Activated CD4-positive, alpha-beta T cell treated with anti-CD3 and anti-CD28 coated beads, Interleukin-2, Interleukin-4, amounts not matched to agents 100 ng/mL and 50 ng/mL, durations not matched to agents 16 hours and 8 hours (primary cell): ENCODE measurements around the gene ATE1.
"Not testable (repeated sequence)": the region's sequence is repeated elsewhere in the genome, so short reads cannot be mapped to it uniquely, and the experiment has no call there.

Source experiments
- DNase-seq: peaks from one replicate; pipeline ENCODE4 v3.0.0-alpha.2; 2020; ENCODE audit warnings: low spot score

Gene ATE1

DNA sequence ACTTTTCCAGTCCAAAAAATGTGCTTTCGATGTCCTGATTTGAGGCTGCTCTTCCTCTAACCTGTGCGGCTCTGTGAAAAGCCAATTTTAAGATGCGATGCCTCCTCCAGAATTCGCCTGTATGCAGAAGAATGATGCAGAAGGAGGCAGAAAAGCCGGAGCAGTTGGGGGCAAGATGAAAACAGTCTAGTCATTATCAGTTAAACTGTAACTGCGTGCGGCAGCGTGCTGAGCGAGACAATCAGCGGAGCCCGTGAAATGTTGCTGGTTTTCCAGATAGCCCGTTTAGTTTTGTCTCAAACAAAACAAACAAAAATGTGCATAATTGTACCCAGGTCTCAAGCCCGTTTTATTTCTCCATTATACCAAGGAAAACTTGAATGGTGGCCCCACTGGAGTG, 192.6 kb downstream of the ATE1 start:
- DNase-seq, result no peak

GRCh38 chr10:121734589-121735045, 193.2 kb downstream of the ATE1 start:
- peak; percentile 9 for DNase-seq

DNA sequence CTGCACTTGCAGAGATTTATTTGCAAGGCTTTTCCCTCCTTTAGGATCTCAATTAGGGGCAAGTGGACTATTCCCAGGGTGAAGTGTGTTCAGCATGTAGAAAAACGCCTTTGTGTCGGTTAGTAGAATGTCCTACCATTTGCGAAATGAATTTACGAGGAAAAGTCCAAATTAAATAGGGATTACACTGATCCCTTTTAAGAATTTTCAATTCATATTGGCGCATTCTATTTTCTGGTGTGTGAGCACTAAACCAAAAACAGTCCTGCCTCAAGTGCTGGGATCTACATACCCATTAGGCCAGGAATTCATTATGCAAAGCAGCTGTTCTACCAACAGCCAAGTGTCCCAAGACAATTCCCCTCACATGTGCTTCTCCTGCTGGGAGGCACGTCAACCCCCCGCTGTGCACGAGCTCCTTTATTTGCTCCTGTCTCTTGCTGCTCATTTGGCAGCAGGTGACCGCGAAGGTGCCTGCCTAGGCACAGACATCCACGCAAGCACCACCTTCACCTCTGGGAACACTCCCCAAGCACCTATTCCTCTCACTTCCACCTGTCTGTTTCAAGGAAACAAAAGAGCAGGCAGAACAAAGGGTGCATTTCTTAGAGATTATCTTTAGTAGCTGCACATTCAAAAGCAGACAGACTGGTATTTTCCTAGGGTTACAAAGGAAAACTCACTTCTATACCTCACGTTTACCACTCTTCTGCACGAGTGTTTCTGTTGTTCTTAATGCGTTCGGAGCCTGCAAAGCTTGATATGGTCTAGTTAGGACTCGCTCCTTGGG, 195.0 kb downstream of the ATE1 start:
- DNase-seq, result no peak

DNA sequence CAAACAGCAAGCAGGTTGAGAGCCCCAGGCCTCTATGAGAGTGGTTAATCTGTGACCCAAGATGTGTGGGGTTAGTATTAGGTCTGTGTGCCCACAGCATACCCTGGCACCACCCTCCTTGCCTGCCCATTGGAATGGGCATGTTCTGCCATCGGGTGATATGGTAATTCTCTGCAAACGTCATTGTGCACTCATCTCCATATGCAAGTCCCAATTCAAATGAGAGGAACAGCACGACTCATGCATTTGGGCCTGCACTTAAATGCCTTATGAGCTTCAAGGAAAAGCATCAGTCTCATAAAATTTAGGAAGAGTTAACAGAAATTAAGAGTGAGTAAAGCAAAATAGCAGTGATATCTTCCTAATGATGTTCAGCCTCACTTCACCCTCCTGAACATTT, 195.7 kb downstream of the ATE1 start:
- no peak for DNase-seq

GRCh38 chr10:121724282-121724681, 203.5 kb downstream of the ATE1 start:
- DNase-seq, result no peak

- no peak for DNase-seq
These were observed 205.2 kb downstream of the ATE1 start for GRCh38 chr10:121722665-121723064.

- DNase-seq, result no peak
These were observed 206.6 kb downstream of the ATE1 start for GRCh38 chr10:121721257-121721656.

DNA sequence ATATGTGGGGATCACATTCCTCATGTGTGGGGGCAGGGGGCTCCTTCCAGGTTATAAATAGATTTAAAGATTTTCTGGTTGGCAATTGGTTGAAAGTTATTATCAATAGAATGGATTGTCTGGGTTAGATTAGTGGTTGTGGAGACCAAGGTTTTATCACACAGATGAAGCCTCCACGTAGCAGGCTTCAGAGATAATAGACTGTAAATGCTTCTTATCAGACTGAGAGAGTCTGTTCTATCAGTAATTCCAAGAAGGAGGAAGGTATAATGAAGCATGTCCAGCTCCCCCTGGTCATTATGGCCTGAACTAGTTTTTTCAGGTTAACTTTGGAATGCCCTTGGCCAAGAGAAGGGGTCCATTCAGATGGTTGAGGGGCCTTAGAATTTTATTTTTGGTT, 211.9 kb downstream of the ATE1 start:
- DNase-seq, result no peak

DNA sequence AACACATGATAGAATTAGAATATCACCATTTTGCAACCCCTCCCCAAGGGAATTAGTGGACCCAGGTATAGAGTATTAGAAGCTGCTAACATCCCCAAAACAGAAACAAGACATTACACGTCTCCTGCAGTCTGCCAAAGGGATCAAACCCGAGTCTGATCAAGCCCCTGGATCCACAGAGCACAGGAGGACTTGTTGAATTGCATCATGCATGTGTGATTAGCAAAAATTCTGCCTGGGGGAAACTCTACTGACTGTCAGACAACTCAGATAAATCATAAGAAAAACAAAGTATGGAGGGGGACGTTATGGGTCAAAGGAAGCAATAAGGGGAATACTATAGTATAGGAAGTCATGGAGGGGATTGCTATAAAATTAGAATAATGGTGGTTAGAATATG, 212.8 kb downstream of the ATE1 start:
- DNase-seq, result no peak

- DNase-seq, result no peak
These were observed 214.3 kb downstream of the ATE1 start for GRCh38 chr10:121713486-121713885.

DNA sequence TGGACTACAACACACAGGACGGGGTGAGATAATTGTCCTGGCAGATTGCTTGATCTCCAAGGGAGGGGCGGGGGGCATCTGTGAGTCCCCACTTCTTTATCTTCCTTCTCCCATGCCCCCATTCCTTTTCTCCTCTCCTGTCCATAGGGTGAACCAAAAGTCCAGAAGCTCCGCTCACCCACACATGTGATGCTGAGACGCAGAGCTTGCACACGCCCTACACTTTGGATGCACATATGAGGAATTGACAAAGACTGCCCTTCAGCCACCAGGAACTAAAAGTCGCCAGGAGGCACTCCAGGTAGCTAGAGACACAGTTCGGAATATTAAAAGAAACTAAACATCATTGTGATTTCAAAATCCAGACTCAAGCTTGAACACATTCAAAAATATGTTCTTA, 216.9 kb downstream of the ATE1 start:
- DNase-seq, result no peak

GRCh38 chr10:121710207-121710606, 217.6 kb downstream of the ATE1 start:
- no peak for DNase-seq

GRCh38 chr10:121709675-121710073, 218.2 kb downstream of the ATE1 start:
- DNase-seq, result no peak

DNA sequence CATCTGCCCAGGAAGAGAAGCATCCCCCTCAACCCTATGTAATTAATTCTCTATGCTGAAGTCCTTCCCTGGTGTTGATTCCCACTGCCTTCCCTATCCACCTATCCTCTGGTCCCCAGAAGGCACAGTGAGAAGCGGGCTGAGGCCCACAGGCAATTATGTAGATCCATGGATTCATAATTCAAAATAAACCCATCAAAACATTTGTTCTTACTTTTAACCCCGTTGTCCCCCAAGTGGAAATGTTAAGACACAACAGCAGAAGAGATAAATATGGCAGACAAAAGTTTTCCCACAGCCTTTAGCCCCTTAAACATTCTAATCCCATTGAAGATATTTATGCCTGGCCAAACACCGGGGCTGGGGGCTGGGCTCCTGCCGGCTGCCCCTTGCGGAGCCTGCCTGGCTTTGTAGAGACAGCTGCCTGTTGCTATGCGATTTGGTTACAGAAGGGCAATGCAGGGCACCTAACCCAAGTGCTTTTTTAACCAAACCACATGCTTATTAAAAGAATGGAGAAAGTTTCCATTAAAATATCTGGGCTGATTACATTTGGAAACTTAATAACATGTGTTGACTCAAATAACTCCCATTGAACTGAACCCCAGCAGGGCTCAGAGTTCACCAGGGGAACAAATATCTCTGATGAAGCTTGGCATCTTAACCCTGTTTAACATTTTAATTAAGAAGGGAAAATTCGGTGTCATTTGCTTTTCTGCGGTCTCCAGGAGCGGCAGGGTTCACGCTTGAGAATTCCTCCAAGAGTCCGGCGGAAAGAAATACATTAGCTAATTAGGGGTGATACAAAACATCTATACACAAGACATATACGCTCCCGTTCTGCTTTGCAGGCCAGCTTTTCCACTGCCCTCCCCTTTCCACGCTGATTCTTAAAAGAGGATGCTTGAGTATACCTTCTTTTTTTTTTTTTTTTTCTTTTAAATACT, 218.8 kb downstream of the ATE1 start:
- no peak for DNase-seq

GRCh38 chr10:121702351-121703320, 225.2 kb downstream of the ATE1 start:
- DNase-seq, result no peak

GRCh38 chr10:121700416-121700815, 227.4 kb downstream of the ATE1 start:
- no peak for DNase-seq

GRCh38 chr10:121699703-121700102, 228.1 kb downstream of the ATE1 start:
- not testable (repeated sequence) for DNase-seq

DNA sequence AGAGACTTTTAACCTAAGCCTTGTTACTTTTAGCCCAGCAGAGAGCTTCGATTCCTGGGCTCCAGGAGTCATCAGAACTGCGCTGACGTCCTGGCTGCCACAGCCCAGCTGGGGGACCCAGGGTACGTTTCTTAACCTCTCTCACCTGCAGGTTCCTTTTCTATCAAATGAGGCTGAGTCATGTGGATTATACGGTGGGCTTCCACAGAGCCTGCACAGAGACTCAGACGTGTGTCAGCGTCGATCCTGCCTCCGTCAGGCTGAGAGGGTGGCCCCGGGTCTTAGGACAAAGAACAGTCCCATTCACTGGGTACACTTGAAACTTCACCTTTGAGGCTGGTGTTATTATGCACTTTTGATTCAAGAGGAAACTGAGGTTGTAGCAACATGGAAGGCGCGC, 228.9 kb downstream of the ATE1 start:
- no peak for DNase-seq

DNA sequence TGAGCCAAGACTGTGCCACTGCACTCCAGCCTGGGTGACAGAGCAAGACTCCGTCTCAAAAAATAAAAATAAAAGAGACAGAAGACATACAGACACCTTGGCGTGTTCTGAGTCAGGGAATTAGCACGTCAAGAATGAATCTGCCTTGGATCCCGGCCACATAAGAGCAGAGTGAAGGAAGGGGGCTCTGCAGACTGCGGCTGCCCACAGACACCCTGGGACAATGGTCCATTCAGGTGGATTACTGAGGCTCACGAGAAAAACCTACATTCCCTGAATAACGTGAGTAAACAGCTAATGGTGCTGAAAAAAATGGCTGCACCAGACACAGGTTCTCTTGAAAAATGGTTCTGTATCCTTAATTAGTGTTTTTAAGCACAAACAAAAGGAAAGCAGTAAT, 229.5 kb downstream of the ATE1 start:
- DNase-seq, result no peak

- peak; percentile 19 for DNase-seq
These were observed 231.0 kb downstream of the ATE1 start for GRCh38 chr10:121696854-121697253.

DNA sequence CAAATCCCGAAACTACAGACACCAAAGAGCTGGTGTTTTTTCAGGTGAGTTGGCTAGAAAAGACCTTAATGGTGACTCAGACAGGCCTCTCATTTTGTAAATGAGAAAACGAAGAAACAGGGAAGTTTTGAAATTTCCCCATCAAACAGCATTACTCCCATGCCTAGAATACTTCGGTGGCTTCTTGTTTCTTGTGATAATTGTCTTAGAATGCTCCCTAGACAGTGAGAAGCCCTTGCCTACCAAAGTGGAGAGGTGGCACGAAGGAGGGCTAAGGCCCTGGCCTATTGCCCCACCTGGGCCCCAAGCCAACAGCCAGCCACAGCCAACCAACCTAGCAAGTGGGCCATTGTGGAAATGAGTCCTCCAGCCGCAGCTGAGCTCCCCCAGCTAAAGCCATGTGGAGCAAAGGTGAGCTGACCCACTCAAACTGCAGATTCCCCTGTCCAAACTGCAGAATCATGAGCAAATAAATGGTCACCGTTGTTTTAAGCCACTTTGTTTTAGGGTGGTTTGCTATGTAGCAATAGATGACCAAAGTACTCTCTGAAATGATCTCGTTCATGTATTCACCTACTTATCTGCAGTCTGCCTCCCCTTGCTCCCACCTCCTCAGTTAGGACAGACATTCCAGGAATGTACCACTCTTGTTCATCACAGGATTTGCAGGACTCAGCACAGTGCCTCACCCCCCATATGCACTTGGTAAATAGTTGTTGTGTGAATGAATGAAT, 231.9 kb downstream of the ATE1 start:
- DNase-seq, result no peak
